Measurements from ENCODE around the gene IWS1. TPM values are rescaled to one million over a fixed set of nuclear protein-coding genes. Genes with fewer than 3 reads are reported as not detected.
A peak's percentile ranks its signal among the peaks of the same experiment; 100 is the strongest.
"Not testable (repeated sequence)": the region's sequence is repeated elsewhere in the genome, so short reads cannot be mapped to it uniquely, and the experiment has no call there.

The IWS1 gene
- total RNA-seq, 2 donors from 2014 or later, result 91.4 to 107 TPM

- Mint-ChIP-seq H3K36me3 (ENCODE audit: low read depth) (no peaks in the 10 kb centered on the region), H3K27me3 (ENCODE audit: insufficient read depth) (peaks cover 4% of the 10 kb centered on the region), H3K27ac (no peak overlapping the region), H3K9me3 (peaks cover 12% of the 10 kb centered on the region), H3K4me3 (no peak overlapping the region), H3K4me1 (peaks cover 25% of the 10 kb centered on the region)
- Histone ChIP-seq H3K4me3 (ENCODE audit: low read length) (no peak overlapping the region), H3K27me3 (ENCODE audit: control insufficient read depth, insufficient read depth, low read length, poor library complexity, severe bottlenecking) (no peaks in the 10 kb centered on the region), H3K9me3 (ENCODE audit: control insufficient read depth, low read length) (peaks cover 15% of the 10 kb centered on the region), H3K27ac (ENCODE audit: low read depth, low read length) (no peak overlapping the region), H3K4me1 (ENCODE audit: control insufficient read depth, insufficient read depth, low read length) (no peaks in the 10 kb centered on the region), H3K36me3 (ENCODE audit: control insufficient read depth, insufficient read depth, low read length) (no peaks in the 10 kb centered on the region), H3K9ac (ENCODE audit: extremely low read depth, low read length, poor library complexity, severe bottlenecking) (no peak overlapping the region)
- TF ChIP-seq CTCF (conservative IDR thresholded peaks at IDR 0.05), result no peak
- no peak for DNase-seq
- WGBS, 2 experiments (ENCODE audit: insufficient coverage in 1 of 2, insufficient read length in 1 of 2), result 97% methylated on average over 5 to 8 of the region's 8 CpGs
These were observed 6.0 kb upstream of the IWS1 start for GRCh38 chr2:127532296-127532695.

DNA sequence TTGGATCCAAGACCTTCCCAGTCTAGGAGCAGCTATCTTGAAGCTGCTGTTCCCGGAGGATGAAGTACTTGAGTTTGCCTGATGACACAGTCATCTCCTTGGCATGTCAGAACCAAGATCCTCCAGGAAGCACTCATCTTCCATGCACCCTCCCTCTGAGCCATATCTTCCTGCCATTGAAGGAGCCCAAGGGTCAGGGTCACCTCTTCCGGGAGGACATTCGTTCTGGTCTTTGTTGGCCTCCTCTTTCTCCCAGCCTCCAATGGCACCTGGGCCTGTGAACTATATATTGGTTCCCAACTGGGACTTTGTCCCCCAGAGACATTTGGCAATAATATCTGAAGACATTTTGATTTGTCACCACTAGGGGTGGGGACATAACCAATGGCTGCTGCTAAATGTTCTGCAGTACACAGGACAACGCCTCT, 4.9 kb upstream of the IWS1 start:
- no peaks in the 10 kb centered on the region for H3K36me3 Mint-ChIP-seq (ENCODE audit: low read depth)
- H3K27ac Mint-ChIP-seq, result no peak overlapping the region
- no peak overlapping the region for H3K4me3 ChIP-seq (ENCODE audit: low read length)
- H3K9me3 ChIP-seq (ENCODE audit: control insufficient read depth, low read length), result peaks cover 15% of the 10 kb centered on the region
- peaks cover 23% of the 10 kb centered on the region for H3K4me1 Mint-ChIP-seq
- peak; percentile 39 for TF ChIP-seq CTCF (conservative IDR thresholded peaks at IDR 0.05)
- peaks cover 4% of the 10 kb centered on the region for H3K27me3 Mint-ChIP-seq (ENCODE audit: insufficient read depth)
- DNase-seq, result no peak
- 82 to 94% methylated on average over 3 to 4 of the region's 4 CpGs for WGBS, 2 experiments (ENCODE audit: insufficient coverage in 1 of 2, insufficient read length in 1 of 2)
- H3K4me1 ChIP-seq (ENCODE audit: control insufficient read depth, insufficient read depth, low read length), result no peaks in the 10 kb centered on the region
- H3K27ac ChIP-seq (ENCODE audit: low read depth, low read length), result no peak overlapping the region
- peaks cover 12% of the 10 kb centered on the region for H3K9me3 Mint-ChIP-seq
- H3K9ac ChIP-seq (ENCODE audit: extremely low read depth, low read length, poor library complexity, severe bottlenecking), result no peak overlapping the region
- H3K4me3 Mint-ChIP-seq, result no peak overlapping the region
- H3K36me3 ChIP-seq (ENCODE audit: control insufficient read depth, insufficient read depth, low read length), result no peaks in the 10 kb centered on the region
- no peaks in the 10 kb centered on the region for H3K27me3 ChIP-seq (ENCODE audit: control insufficient read depth, insufficient read depth, low read length, poor library complexity, severe bottlenecking)

- TF ChIP-seq CTCF (conservative IDR thresholded peaks at IDR 0.05), result peak; percentile 39
- no peak for DNase-seq
- H3K4me1 Mint-ChIP-seq, result peaks cover 23% of the 10 kb centered on the region
- H3K9me3 Mint-ChIP-seq, result peaks cover 12% of the 10 kb centered on the region
- WGBS, 2 experiments (ENCODE audit: insufficient coverage in 1 of 2, insufficient read length in 1 of 2), result 91 to 97% methylated on average over 2 to 3 of the region's 3 CpGs
- H3K27me3 Mint-ChIP-seq (ENCODE audit: insufficient read depth), result peaks cover 4% of the 10 kb centered on the region
- no peak overlapping the region for H3K27ac Mint-ChIP-seq
- Histone ChIP-seq H3K4me3 (ENCODE audit: low read length) (peak overlapping the region; percentile 26), H3K36me3 (ENCODE audit: control insufficient read depth, insufficient read depth, low read length) (no peaks in the 10 kb centered on the region), H3K4me1 (ENCODE audit: control insufficient read depth, insufficient read depth, low read length) (no peaks in the 10 kb centered on the region), H3K27me3 (ENCODE audit: control insufficient read depth, insufficient read depth, low read length, poor library complexity, severe bottlenecking) (no peaks in the 10 kb centered on the region), H3K27ac (ENCODE audit: low read depth, low read length) (no peak overlapping the region), H3K9ac (ENCODE audit: extremely low read depth, low read length, poor library complexity, severe bottlenecking) (no peak overlapping the region), H3K9me3 (ENCODE audit: control insufficient read depth, low read length) (peaks cover 15% of the 10 kb centered on the region)
- no peak overlapping the region for H3K4me3 Mint-ChIP-seq
- no peaks in the 10 kb centered on the region for H3K36me3 Mint-ChIP-seq (ENCODE audit: low read depth)
These were observed 4.2 kb upstream of the IWS1 start for GRCh38 chr2:127530245-127531140.

- WGBS, 2 experiments (ENCODE audit: insufficient coverage in 1 of 2, insufficient read length in 1 of 2), result 97% methylated on average over 2 of the region's 2 CpGs; no CpG with 5 or more reads in 1 of the 2 experiments
- H3K9me3 Mint-ChIP-seq, result peaks cover 12% of the 10 kb centered on the region
- DNase-seq; H3K4me3 Mint-ChIP-seq; H3K36me3 Mint-ChIP-seq (ENCODE audit: low read depth); H3K9ac ChIP-seq (ENCODE audit: extremely low read depth, low read length, poor library complexity, severe bottlenecking); H3K27ac ChIP-seq (ENCODE audit: low read depth, low read length); H3K36me3 ChIP-seq (ENCODE audit: control insufficient read depth, insufficient read depth, low read length); H3K27me3 Mint-ChIP-seq (ENCODE audit: insufficient read depth); H3K27me3 ChIP-seq (ENCODE audit: control insufficient read depth, insufficient read depth, low read length, poor library complexity, severe bottlenecking); H3K4me1 ChIP-seq (ENCODE audit: control insufficient read depth, insufficient read depth, low read length); H3K27ac Mint-ChIP-seq: not testable (repeated sequence)
- peaks cover 21% of the 10 kb centered on the region for H3K4me1 Mint-ChIP-seq
- Histone ChIP-seq H3K9me3 (ENCODE audit: control insufficient read depth, low read length) (peaks cover 15% of the 10 kb centered on the region), H3K4me3 (ENCODE audit: low read length) (peak overlapping the region; percentile 26)
These were observed 3.1 kb upstream of the IWS1 start for GRCh38 chr2:127529416-127529815.
